ENCODE measurements around the gene ANO2. TPM values are rescaled to one million over a fixed set of nuclear protein-coding genes. Genes with fewer than 3 reads are reported as not detected.

The ANO2 gene
- total and polyA plus RNA-seq, 7 experiments from 2014 or later = not detected

DNA sequence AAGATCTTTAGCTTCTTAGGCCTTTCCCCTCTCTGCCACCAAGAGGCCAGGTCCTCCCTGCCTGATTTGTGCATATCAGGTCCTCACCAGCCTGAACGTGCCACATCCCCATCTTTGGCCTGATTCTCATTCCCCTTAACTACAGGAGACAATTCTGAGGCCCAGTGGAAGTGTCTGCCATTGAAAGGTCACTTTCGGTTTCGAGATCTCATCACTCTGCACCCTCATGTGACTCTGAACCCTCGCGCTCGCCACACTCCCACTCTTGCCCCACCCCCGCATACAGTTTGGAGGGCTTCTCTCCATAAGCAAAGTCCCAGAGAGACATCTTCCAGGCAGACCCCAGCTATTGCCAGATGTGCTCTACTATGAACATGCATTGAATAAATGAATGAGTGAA lies 324.2 kb downstream of the ANO2 start:
- H3K27me3 Mint-ChIP-seq = peaks cover 0 to 27% (median 19%) of the 10 kb centered on the region in 5 donors
- no peak overlapping the region for H3K27ac Mint-ChIP-seq
- no peaks in the 10 kb centered on the region for H3K4me1 Mint-ChIP-seq
- no peak for DNase-seq
- POLR2A ChIA-PET = no interaction called here
- no peaks in the 10 kb centered on the region for H3K36me3 Mint-ChIP-seq
- H3K4me3 Mint-ChIP-seq = no peak overlapping the region
- no peak for ATAC-seq
- CTCF ChIA-PET = no interaction called here
- no peak overlapping the region for H3K27ac ChIP-seq (ENCODE audit: low read depth, low read length)
- H3K36me3 ChIP-seq (ENCODE audit: control insufficient read depth in 2 of 3, insufficient read depth in 3 of 3, low read length in 3 of 3) = no peaks in the 10 kb centered on the region
- H3K9me3 Mint-ChIP-seq = peaks cover 0 to 7% (median 0%) of the 10 kb centered on the region in 11 donors
- intact Hi-C loops (cut with micrococcal nuclease) = no loop called here
- no peaks in the 10 kb centered on the region for H3K4me1 ChIP-seq (ENCODE audit: control insufficient read depth in 2 of 2, insufficient read depth in 2 of 2, low read length in 2 of 2)
- no peaks in the 10 kb centered on the region for H3K9me3 ChIP-seq (ENCODE audit: control insufficient read depth in 2 of 3, low read length in 3 of 3)
- no peak overlapping the region for H3K4me3 ChIP-seq (ENCODE audit: low read length)
- H3K27me3 ChIP-seq (ENCODE audit: control insufficient read depth in 2 of 2, insufficient read depth in 2 of 2, low read length in 2 of 2) = no peaks in the 10 kb centered on the region

- intact Hi-C loops (cut with micrococcal nuclease) = no loop called here
- POLR2A ChIA-PET = no interaction called here
- no peak overlapping the region for H3K4me3 ChIP-seq (ENCODE audit: low read length)
- H3K4me1 ChIP-seq (ENCODE audit: control insufficient read depth in 2 of 2, insufficient read depth in 2 of 2, low read length in 2 of 2) = no peaks in the 10 kb centered on the region
- H3K4me1 Mint-ChIP-seq = no peaks in the 10 kb centered on the region
- CTCF ChIA-PET = no interaction called here
- H3K27me3 Mint-ChIP-seq = peaks cover 0 to 27% (median 18%) of the 10 kb centered on the region in 5 donors
- ATAC-seq = no peak
- H3K27ac Mint-ChIP-seq = no peak overlapping the region
- H3K36me3 ChIP-seq (ENCODE audit: control insufficient read depth in 2 of 3, insufficient read depth in 3 of 3, low read length in 3 of 3) = no peaks in the 10 kb centered on the region
- no peak for DNase-seq
- H3K4me3 Mint-ChIP-seq = no peak overlapping the region
- no peak overlapping the region for H3K27ac ChIP-seq (ENCODE audit: low read depth, low read length)
- no peaks in the 10 kb centered on the region for H3K27me3 ChIP-seq (ENCODE audit: control insufficient read depth in 2 of 2, insufficient read depth in 2 of 2, low read length in 2 of 2)
- H3K36me3 Mint-ChIP-seq = no peaks in the 10 kb centered on the region
- no peaks in the 10 kb centered on the region for H3K9me3 ChIP-seq (ENCODE audit: control insufficient read depth in 2 of 3, low read length in 3 of 3)
- peaks cover 0 to 7% (median 0%) of the 10 kb centered on the region in 11 donors for H3K9me3 Mint-ChIP-seq
These were observed 325.4 kb downstream of the ANO2 start for GRCh38 chr12:5619628-5620027.

GRCh38 chr12:5616854-5617253 lies 328.2 kb downstream of the ANO2 start:
- H3K27ac ChIP-seq (ENCODE audit: low read depth, low read length) = no peak overlapping the region
- H3K27me3 Mint-ChIP-seq = peaks cover 0 to 25% (median 14%) of the 10 kb centered on the region in 5 donors
- ChIA-PET CTCF (no interaction called here), POLR2A (no interaction called here)
- no peaks in the 10 kb centered on the region for H3K36me3 Mint-ChIP-seq
- no peak overlapping the region for H3K4me3 Mint-ChIP-seq
- H3K27ac Mint-ChIP-seq = no peak overlapping the region
- no peaks in the 10 kb centered on the region for H3K4me1 ChIP-seq (ENCODE audit: control insufficient read depth in 2 of 2, insufficient read depth in 2 of 2, low read length in 2 of 2)
- H3K4me1 Mint-ChIP-seq = no peaks in the 10 kb centered on the region
- no peak for DNase-seq
- H3K9me3 Mint-ChIP-seq = peaks cover 0 to 7% (median 0%) of the 10 kb centered on the region in 11 donors
- no peaks in the 10 kb centered on the region for H3K36me3 ChIP-seq (ENCODE audit: control insufficient read depth in 2 of 3, insufficient read depth in 3 of 3, low read length in 3 of 3)
- H3K9me3 ChIP-seq (ENCODE audit: control insufficient read depth in 2 of 3, low read length in 3 of 3) = no peaks in the 10 kb centered on the region
- H3K27me3 ChIP-seq (ENCODE audit: control insufficient read depth in 2 of 2, insufficient read depth in 2 of 2, low read length in 2 of 2) = no peaks in the 10 kb centered on the region
- intact Hi-C loops (cut with micrococcal nuclease) = no loop called here
- no peak for ATAC-seq
- no peak overlapping the region for H3K4me3 ChIP-seq (ENCODE audit: low read length)

DNA sequence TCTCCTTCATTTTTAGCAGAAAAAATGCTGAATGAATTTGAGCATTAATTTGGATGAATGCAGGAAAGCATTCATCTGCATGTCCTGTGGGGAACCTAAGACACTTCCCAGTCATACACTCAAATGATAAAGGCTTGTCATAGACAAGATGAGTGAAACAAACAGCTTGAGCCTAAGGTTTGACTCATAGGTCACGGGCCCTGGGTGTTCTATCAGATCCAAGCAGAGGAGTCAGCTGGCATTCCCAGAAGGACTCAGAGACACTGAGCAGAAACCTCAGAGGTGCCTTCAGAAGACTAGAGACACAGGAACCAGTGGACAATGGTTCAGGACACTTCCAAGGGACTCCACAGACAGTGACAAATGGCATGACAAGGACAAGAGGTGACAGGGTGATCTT lies 329.3 kb downstream of the ANO2 start:
- H3K27ac ChIP-seq (ENCODE audit: low read depth, low read length) = no peak overlapping the region
- no peaks in the 10 kb centered on the region for H3K4me1 ChIP-seq (ENCODE audit: control insufficient read depth in 2 of 2, insufficient read depth in 2 of 2, low read length in 2 of 2)
- no peak overlapping the region for H3K4me3 ChIP-seq (ENCODE audit: low read length)
- intact Hi-C loops (cut with micrococcal nuclease) = no loop called here
- no peak for DNase-seq
- H3K9me3 ChIP-seq (ENCODE audit: control insufficient read depth in 2 of 3, low read length in 3 of 3) = no peaks in the 10 kb centered on the region
- Mint-ChIP-seq H3K4me1 (no peaks in the 10 kb centered on the region), H3K27ac (no peak overlapping the region), H3K9me3 (peaks cover 0 to 7% (median 0%) of the 10 kb centered on the region in 11 donors), H3K4me3 (no peak overlapping the region), H3K36me3 (no peaks in the 10 kb centered on the region), H3K27me3 (peaks cover 0 to 16% (median 8%) of the 10 kb centered on the region in 5 donors)
- no peaks in the 10 kb centered on the region for H3K27me3 ChIP-seq (ENCODE audit: control insufficient read depth in 2 of 2, insufficient read depth in 2 of 2, low read length in 2 of 2)
- no peaks in the 10 kb centered on the region for H3K36me3 ChIP-seq (ENCODE audit: control insufficient read depth in 2 of 3, insufficient read depth in 3 of 3, low read length in 3 of 3)
- ATAC-seq = no peak
- ChIA-PET CTCF (no interaction called here), POLR2A (no interaction called here)

GRCh38 chr12:5614256-5614655 lies 330.8 kb downstream of the ANO2 start:
- H3K4me3 Mint-ChIP-seq = no peak overlapping the region
- ATAC-seq (no peak), DNase-seq (no peak)
- Histone ChIP-seq H3K4me1 (ENCODE audit: control insufficient read depth in 2 of 2, insufficient read depth in 2 of 2, low read length in 2 of 2) (no peaks in the 10 kb centered on the region), H3K27me3 (ENCODE audit: control insufficient read depth in 2 of 2, insufficient read depth in 2 of 2, low read length in 2 of 2) (no peaks in the 10 kb centered on the region), H3K27ac (ENCODE audit: low read depth, low read length) (no peak overlapping the region), H3K36me3 (ENCODE audit: control insufficient read depth in 2 of 3, insufficient read depth in 3 of 3, low read length in 3 of 3) (no peaks in the 10 kb centered on the region), H3K4me3 (ENCODE audit: low read length) (no peak overlapping the region), H3K9me3 (ENCODE audit: control insufficient read depth in 2 of 3, low read length in 3 of 3) (no peaks in the 10 kb centered on the region)
- peaks cover 0 to 5% (median 4%) of the 10 kb centered on the region in 5 donors for H3K27me3 Mint-ChIP-seq
- no peak overlapping the region for H3K27ac Mint-ChIP-seq
- intact Hi-C loops (cut with micrococcal nuclease) = no loop called here
- no peaks in the 10 kb centered on the region for H3K36me3 Mint-ChIP-seq
- no peaks in the 10 kb centered on the region for H3K4me1 Mint-ChIP-seq
- ChIA-PET CTCF (no interaction called here), POLR2A (no interaction called here)
- peaks cover 0 to 7% (median 0%) of the 10 kb centered on the region in 11 donors for H3K9me3 Mint-ChIP-seq

GRCh38 chr12:5612556-5613410 lies 332.3 kb downstream of the ANO2 start:
- CTCF ChIA-PET = no interaction called here

DNA sequence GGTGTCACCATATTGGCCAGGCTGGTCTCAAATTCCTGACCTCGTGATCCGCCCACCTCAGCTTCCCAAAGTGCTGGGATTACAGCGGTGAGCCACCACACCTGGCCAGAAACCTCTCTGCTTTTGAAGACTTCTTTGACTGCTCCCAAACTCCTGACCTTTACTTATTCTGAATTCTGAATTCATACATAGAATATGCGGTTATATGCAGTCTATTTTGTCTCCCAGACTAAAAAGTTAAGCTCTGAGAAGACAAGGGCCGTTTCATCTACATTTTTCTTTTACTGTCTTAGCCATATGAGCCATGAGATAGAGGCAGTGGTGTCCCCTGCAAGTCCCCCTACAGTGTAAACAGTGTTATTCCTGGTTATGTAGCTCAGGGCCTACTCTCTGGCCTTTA lies 333.9 kb downstream of the ANO2 start:
- Mint-ChIP-seq H3K27me3 (peaks cover 0 to 5% (median 0%) of the 10 kb centered on the region in 5 donors), H3K9me3 (no peaks in the 10 kb centered on the region), H3K36me3 (no peaks in the 10 kb centered on the region), H3K4me1 (no peaks in the 10 kb centered on the region), H3K4me3 (no peak overlapping the region), H3K27ac (no peak overlapping the region)
- DNase-seq (no peak), ATAC-seq (no peak)
- Histone ChIP-seq H3K36me3 (ENCODE audit: control insufficient read depth in 2 of 3, insufficient read depth in 3 of 3, low read length in 3 of 3) (no peaks in the 10 kb centered on the region), H3K9me3 (ENCODE audit: control insufficient read depth in 2 of 3, low read length in 3 of 3) (no peaks in the 10 kb centered on the region), H3K4me1 (ENCODE audit: control insufficient read depth in 2 of 2, insufficient read depth in 2 of 2, low read length in 2 of 2) (no peaks in the 10 kb centered on the region), H3K27ac (ENCODE audit: low read depth, low read length) (no peak overlapping the region), H3K27me3 (ENCODE audit: control insufficient read depth in 2 of 2, insufficient read depth in 2 of 2, low read length in 2 of 2) (no peaks in the 10 kb centered on the region), H3K4me3 (ENCODE audit: low read length) (no peak overlapping the region)
- intact Hi-C loops (cut with micrococcal nuclease) = no loop called here
- ChIA-PET POLR2A (no interaction called here), CTCF (no interaction called here)

More at GRCh38 chr12:5612556-5613410, 332.3 kb downstream of the ANO2 start:
- ATAC-seq = no peak
- no peaks in the 10 kb centered on the region for H3K9me3 Mint-ChIP-seq
- POLR2A ChIA-PET = no interaction called here
- H3K4me3 Mint-ChIP-seq = no peak overlapping the region
- no peaks in the 10 kb centered on the region for H3K36me3 ChIP-seq (ENCODE audit: control insufficient read depth in 2 of 3, insufficient read depth in 3 of 3, low read length in 3 of 3)
- DNase-seq = no peak
- H3K4me3 ChIP-seq (ENCODE audit: low read length) = no peak overlapping the region
- no peaks in the 10 kb centered on the region for H3K4me1 Mint-ChIP-seq
- H3K27me3 Mint-ChIP-seq = peaks cover 0 to 5% (median 0%) of the 10 kb centered on the region in 5 donors
- intact Hi-C loops (cut with micrococcal nuclease) = no loop called here
- no peak overlapping the region for H3K27ac ChIP-seq (ENCODE audit: low read depth, low read length)
- no peaks in the 10 kb centered on the region for H3K27me3 ChIP-seq (ENCODE audit: control insufficient read depth in 2 of 2, insufficient read depth in 2 of 2, low read length in 2 of 2)
- no peak overlapping the region for H3K27ac Mint-ChIP-seq
- H3K9me3 ChIP-seq (ENCODE audit: control insufficient read depth in 2 of 3, low read length in 3 of 3) = no peaks in the 10 kb centered on the region
- no peaks in the 10 kb centered on the region for H3K36me3 Mint-ChIP-seq
- H3K4me1 ChIP-seq (ENCODE audit: control insufficient read depth in 2 of 2, insufficient read depth in 2 of 2, low read length in 2 of 2) = no peaks in the 10 kb centered on the region

All from naive thymus-derived CD4-positive, alpha-beta T cell (primary cell).